Endodermal cell (in vitro differentiated cells): ENCODE data around the gene CEP55. TPM values are rescaled to one million over a fixed set of nuclear protein-coding genes. Genes with fewer than 3 reads are reported as not detected.

Source experiments
- DNase-seq: peaks from one replicate; pipeline ENCODE4 v3.0.0-alpha.2; 2017
- H3K27ac ChIP-seq: 2 replicates; pipeline ENCODE4 v1.5.1; 2013; ENCODE audit warnings: mild to moderate bottlenecking, low read depth, low read length, moderate library complexity
- H3K27me3 ChIP-seq: 2 replicates; pipeline ENCODE4 v1.6.1; 2013; ENCODE audit warnings: mild to moderate bottlenecking, low read length, moderate library complexity; ENCODE audit not compliant: insufficient read depth, control insufficient read depth, poor library complexity, severe bottlenecking
- H3K36me3 ChIP-seq: 2 replicates; pipeline ENCODE4 v1.7.0; 2013; ENCODE audit warnings: mild to moderate bottlenecking, low read length, moderate library complexity; ENCODE audit not compliant: control insufficient read depth, insufficient read depth
- H3K4me1 ChIP-seq: one replicate; pipeline ENCODE4 v1.7.0; 2013; ENCODE audit warnings: low read length; ENCODE audit not compliant: control insufficient read depth, insufficient read depth
- H3K4me3 ChIP-seq: 2 replicates; pipeline ENCODE4 v1.5.1; 2013; ENCODE audit warnings: mild to moderate bottlenecking, low read length, moderate library complexity
- H3K9ac ChIP-seq: 2 replicates; pipeline ENCODE4 v1.6.1; 2013; ENCODE audit warnings: mild to moderate bottlenecking, low read length, moderate library complexity; ENCODE audit not compliant: poor library complexity, severe bottlenecking; ENCODE audit errors: extremely low read depth
- H3K9me3 ChIP-seq: 2 replicates; pipeline ENCODE4 v1.6.1; 2013; ENCODE audit warnings: mild to moderate bottlenecking, low read length, moderate library complexity; ENCODE audit not compliant: control insufficient read depth
- H3K27ac Mint-ChIP-seq: 2 replicates; pipeline ENCODE4 v1.8.0; 2020; ENCODE audit warnings: mixed read lengths
- H3K27me3 Mint-ChIP-seq: 2 replicates; pipeline ENCODE4 v1.8.0; 2021; ENCODE audit warnings: mild to moderate bottlenecking, mixed read lengths; ENCODE audit not compliant: insufficient read depth
- H3K36me3 Mint-ChIP-seq: 2 replicates; pipeline ENCODE4 v1.8.0; 2020; ENCODE audit warnings: low read depth, mixed read lengths
- H3K4me1 Mint-ChIP-seq: 2 replicates; pipeline ENCODE4 v1.8.0; 2020; ENCODE audit warnings: mixed read lengths
- H3K4me3 Mint-ChIP-seq: 2 replicates; pipeline ENCODE4 v1.8.0; 2020; ENCODE audit warnings: mild to moderate bottlenecking, moderate library complexity, mixed read lengths
- H3K9me3 Mint-ChIP-seq: 2 replicates; pipeline ENCODE4 v1.8.0; 2020; ENCODE audit warnings: mild to moderate bottlenecking, mixed read lengths
- CTCF ChIP-seq: fragments of 200-600 bp; sonication (generic); conservative IDR thresholded peaks from 2 replicates; pipeline ENCODE4 v1.5.0; 2021; ENCODE audit warnings: antibody characterized with exemption, mild to moderate bottlenecking
- WGBS, 2 experiments: methylation state at CpG; one replicate each; pipeline versions ENCODE4 v1.1.5 to v1.1.7; 2013; ENCODE audit warnings: missing lambda C conversion rate in 2 of 2, mixed read lengths in 1 of 2; ENCODE audit not compliant: insufficient coverage in 1 of 2, insufficient read length in 1 of 2; 5-methylcytosine and 5-hydroxymethylcytosine counted together
- total RNA-seq, 2 donors: library from RNA; stranded (reverse); fragmentation: NEBNext Ultra II Directional in 1 of 2; extraction: Animal tissue kit (Norgen Biotek cat#: 25700) in 1 of 2; gene quantifications; 2 replicates in 1 of 2; 3 replicates in 1 of 2; pipeline ENCODE4 v1.2.1, GENCODE V29; 2021

Gene CEP55
- total RNA-seq, 2 donors from 2014 or later: 50.3 to 66.8 TPM

- no peak overlapping the region for H3K4me3 ChIP-seq
- no peak for DNase-seq
- peaks cover 34% of the 10 kb centered on the region for H3K36me3 ChIP-seq
- peaks cover 5% of the 10 kb centered on the region for H3K4me1 ChIP-seq
- peaks cover 22% of the 10 kb centered on the region for H3K36me3 Mint-ChIP-seq
- H3K27me3 ChIP-seq: no peaks in the 10 kb centered on the region
- no peak overlapping the region for H3K27ac ChIP-seq
- no peaks in the 10 kb centered on the region for H3K27me3 Mint-ChIP-seq
- H3K4me1 Mint-ChIP-seq: peaks cover 32% of the 10 kb centered on the region
- no peak overlapping the region for H3K4me3 Mint-ChIP-seq
- no peak for TF ChIP-seq CTCF
- 89 to 90% methylated on average over 2 to 4 of the region's 7 CpGs for WGBS, 2 experiments
- H3K9me3 Mint-ChIP-seq: no peaks in the 10 kb centered on the region
- H3K9me3 ChIP-seq: no peaks in the 10 kb centered on the region
- no peak overlapping the region for H3K9ac ChIP-seq
- H3K27ac Mint-ChIP-seq: peak overlapping the region; percentile 44
These were observed 41.7 kb upstream of the CEP55 start for GRCh38 chr10:93454736-93455135.

- peaks cover 5% of the 10 kb centered on the region for H3K4me1 ChIP-seq
- H3K4me3 ChIP-seq: peak overlapping the region; percentile 37
- Mint-ChIP-seq H3K4me3 (peak overlapping the region; percentile 28), H3K9me3 (no peaks in the 10 kb centered on the region), H3K4me1 (peaks cover 42% of the 10 kb centered on the region), H3K27me3 (no peaks in the 10 kb centered on the region), H3K36me3 (peaks cover 27% of the 10 kb centered on the region), H3K27ac (peak overlapping the region; percentile 96)
- 92 to 100% methylated on average over 2 to 5 of the region's 7 CpGs for WGBS, 2 experiments
- no peak for TF ChIP-seq CTCF
- H3K9me3 ChIP-seq: no peaks in the 10 kb centered on the region
- no peaks in the 10 kb centered on the region for H3K27me3 ChIP-seq
- peak overlapping the region; percentile 21 for H3K9ac ChIP-seq
- peak overlapping the region; percentile 9 for H3K27ac ChIP-seq
- peak; percentile 68 for DNase-seq
- peaks cover 24% of the 10 kb centered on the region for H3K36me3 ChIP-seq
These were observed 39.9 kb upstream of the CEP55 start for GRCh38 chr10:93456480-93456879.

GRCh38 chr10:93457511-93457910, 38.9 kb upstream of the CEP55 start:
- 86 to 93% methylated on average over 6 to 8 of the region's 8 CpGs for WGBS, 2 experiments
- Mint-ChIP-seq H3K4me1 (peaks cover 44% of the 10 kb centered on the region), H3K36me3 (peaks cover 18% of the 10 kb centered on the region), H3K9me3 (no peaks in the 10 kb centered on the region), H3K27ac (peak overlapping the region; percentile 96), H3K27me3 (no peaks in the 10 kb centered on the region), H3K4me3 (no peak overlapping the region)
- H3K4me3 ChIP-seq: no peak overlapping the region
- no peak for TF ChIP-seq CTCF
- H3K4me1 ChIP-seq: peaks cover 5% of the 10 kb centered on the region
- DNase-seq: no peak
- no peak overlapping the region for H3K27ac ChIP-seq
- no peaks in the 10 kb centered on the region for H3K27me3 ChIP-seq
- no peaks in the 10 kb centered on the region for H3K9me3 ChIP-seq
- no peak overlapping the region for H3K9ac ChIP-seq
- peaks cover 15% of the 10 kb centered on the region for H3K36me3 ChIP-seq
